Putamen (tissue), 1 donor: ENCODE measurements around the gene BCL7A.
A peak's percentile ranks its signal among the peaks of the same experiment; 100 is the strongest.
"Not testable (repeated sequence)": the region's sequence is repeated elsewhere in the genome, so short reads cannot be mapped to it uniquely, and the experiment has no call there.

ENCODE experiments used
- DNase-seq: peaks from one replicate; pipeline ENCODE4 v3.0.0-alpha.2; 2016; ENCODE audit warnings: low spot score

The BCL7A gene

DNA sequence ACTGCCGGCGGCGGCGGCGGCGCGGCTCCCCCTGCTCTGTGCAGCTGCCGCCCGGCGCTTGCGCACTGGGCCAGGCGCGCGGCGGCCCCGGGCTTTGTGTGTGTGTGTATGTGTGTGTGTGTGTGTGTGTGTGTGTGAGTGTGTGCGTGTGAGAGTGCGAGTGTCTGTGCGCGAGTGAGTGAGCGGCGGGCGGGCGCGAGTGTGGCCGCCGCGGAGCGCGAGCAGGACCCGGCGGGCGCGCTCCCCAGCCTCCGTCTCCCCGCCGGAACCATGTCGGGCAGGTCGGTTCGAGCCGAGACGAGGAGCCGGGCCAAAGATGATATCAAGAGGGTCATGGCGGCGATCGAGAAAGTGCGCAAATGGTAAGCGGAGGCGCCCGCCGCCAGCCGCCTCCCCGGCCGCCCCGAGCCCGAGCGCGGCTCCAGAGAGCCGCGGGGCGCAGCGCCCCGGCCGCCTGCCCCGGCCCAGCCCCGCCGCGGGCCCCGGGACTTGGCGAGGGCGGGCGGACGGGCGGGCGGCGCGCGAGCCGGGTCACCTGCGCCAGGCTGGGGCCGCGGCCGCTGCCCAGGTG, at the start of gene BCL7A:
Gene BCL7A (plus strand): TSS at position 63 of the 571 bp plus-strand sequence. CDS start 208 bp downstream, at position 271.
- DNase-seq, result peak; percentile 79

GRCh38 chr12:121974026-121974985, 47.4 kb upstream of the BCL7A start:
- DNase-seq, result no peak

GRCh38 chr12:121975021-121975420, 46.7 kb upstream of the BCL7A start:
- no peak for DNase-seq

DNA sequence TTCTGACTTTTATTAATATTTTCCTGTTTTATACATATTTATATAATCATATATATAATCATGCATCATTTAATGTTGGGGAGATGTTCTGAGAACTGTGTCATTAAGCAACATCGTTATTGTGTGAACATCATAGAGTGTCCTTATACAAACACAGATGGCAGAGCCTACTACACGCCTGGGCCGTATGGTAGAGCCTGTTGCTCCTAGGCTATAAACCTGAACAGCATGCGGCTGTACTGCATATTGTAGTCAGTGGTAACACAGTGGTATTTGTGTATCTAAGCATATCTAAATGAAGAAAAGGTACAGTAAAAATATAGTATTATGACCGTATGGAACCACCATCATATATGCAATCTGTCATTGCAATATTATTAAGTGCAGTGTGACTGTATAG, 44.7 kb upstream of the BCL7A start:
- no peak for DNase-seq

- DNase-seq, result no peak
Measured at GRCh38 chr12:121980191-121980891, 41.3 kb upstream of the BCL7A start.

DNA sequence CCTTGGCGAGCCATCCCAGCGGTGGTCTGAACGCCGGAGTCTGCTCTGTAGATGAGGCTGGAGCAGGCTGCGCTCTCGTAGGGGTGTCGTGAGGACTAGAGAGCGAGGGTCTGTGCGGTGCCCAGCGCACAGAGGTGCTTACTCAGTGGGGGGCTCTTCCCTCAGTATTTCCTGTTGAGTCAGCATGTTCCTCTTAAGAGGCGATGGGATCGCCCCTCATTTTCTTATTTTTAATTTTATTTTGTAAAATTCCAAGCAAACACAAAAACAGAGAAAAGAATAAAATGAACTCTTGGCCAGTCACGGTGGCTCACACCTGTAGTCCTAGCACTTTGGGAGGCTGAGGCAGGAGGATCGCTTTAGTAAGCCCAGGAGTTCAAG, 40.8 kb upstream of the BCL7A start:
- DNase-seq, result no peak

DNA sequence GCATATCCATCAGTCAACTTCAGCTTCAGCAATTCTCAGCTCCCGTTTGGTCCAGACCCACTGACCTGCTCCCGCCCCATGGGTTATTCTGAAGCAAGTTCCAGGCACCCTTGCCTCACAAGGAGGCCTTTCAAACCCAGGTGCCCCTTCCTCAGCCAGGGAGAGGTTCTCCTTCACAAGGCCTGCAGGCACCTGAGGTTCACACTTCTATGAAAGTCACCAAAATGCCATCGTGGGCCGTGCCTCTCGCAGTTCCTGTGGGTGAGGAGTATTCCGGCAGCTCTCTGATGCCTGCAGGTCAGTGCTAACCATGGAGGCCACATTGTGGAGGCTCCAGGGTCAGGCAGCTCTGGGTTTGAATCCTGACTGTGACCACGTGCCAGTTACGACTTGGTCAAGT, 40.2 kb upstream of the BCL7A start:
- DNase-seq, result no peak

DNA sequence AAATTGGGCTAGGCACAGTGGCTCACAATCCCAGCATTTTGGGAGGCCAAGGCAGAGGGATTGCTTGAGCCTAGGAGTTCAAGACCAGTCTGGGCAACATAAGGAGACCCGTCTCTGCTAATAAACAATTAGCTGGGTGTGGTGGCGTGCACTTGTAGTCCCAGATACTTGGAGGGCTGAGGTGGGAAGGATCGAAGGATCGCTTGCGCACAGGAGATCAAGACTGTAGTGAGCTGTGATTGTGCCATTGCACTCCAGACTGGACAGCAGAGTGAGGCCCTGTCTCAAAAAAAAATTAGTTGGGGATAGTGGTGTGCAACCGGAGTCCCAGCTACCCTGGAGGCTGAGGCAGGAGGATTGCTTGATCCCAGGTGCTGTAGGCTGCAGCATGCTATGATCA, 38.7 kb upstream of the BCL7A start:
- no peak for DNase-seq

GRCh38 chr12:121983536-121984210, 38.0 kb upstream of the BCL7A start:
- DNase-seq, result no peak

- no peak for DNase-seq
Measured at GRCh38 chr12:121986489-121987245, 35.0 kb upstream of the BCL7A start.

GRCh38 chr12:121988519-121988918, 33.2 kb upstream of the BCL7A start:
- DNase-seq, result not testable (repeated sequence)

GRCh38 chr12:121989276-121990113, 32.2 kb upstream of the BCL7A start:
- DNase-seq, result no peak

DNA sequence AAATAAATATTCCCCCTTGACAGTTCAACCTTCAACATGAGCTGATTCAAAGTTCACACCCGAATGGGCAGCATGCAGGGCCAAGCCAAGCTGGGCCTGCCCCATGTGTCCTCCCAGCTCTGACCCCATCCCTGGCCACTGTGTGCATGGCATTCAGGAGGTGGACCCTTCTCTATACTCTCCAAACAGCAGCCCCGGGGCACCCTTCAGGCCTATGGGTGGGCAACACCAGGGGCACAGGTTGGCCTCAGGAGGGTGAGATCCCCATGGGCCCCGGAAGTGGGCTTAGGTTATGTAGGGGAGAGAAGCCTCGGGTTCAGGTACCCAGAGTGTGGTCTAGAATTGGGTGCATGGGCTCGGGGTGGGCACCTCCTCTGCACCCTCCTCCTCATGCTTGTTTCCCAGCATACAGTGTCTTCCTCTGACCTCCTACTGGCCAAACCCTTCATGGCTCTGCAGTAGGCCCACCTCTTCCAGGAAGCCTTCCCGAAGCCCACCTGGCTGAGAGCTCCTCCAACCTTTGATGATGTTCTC, 31.5 kb upstream of the BCL7A start:
- no peak for DNase-seq

- DNase-seq, result no peak
Measured at GRCh38 chr12:121990692-121991603, 30.7 kb upstream of the BCL7A start.

DNA sequence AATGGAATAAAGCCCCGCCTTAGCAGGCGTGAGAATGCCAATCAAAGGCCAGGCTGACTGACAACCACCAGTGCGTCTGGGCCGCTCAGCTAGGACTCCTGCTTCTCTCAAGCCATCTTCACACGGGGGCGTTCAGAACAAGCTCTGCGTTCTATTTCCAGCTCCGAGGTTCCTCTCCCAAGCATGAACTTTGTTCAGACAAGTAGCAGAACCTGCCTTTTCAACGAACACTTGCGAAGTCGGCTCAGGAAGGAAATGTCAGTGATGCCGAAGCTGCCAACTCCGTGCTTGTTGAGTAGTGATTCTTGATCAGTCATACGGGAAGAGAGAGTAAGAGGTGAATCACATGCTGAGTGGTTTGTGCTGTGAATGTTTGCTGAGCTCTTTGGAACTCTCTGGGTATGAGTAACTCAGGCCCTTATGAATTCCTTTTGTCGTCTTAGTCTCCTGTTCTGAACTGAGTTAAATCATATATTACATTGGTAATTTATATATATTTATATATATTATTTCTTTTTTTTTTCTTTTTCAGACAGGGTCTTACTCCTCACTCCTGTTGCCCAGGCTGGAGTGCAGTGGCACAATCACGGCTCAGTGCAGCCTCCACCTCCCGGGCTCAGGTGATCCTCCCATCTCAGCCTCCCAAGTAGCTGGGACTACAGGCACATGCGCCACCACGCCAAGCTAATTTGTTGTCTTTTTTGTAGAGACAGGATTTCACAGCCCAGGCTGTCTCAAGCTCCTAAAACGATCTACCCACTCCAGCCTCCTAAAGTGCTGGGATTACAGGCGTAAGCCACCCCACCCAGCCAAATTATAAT, 29.4 kb upstream of the BCL7A start:
- peak; percentile 42 for DNase-seq

DNA sequence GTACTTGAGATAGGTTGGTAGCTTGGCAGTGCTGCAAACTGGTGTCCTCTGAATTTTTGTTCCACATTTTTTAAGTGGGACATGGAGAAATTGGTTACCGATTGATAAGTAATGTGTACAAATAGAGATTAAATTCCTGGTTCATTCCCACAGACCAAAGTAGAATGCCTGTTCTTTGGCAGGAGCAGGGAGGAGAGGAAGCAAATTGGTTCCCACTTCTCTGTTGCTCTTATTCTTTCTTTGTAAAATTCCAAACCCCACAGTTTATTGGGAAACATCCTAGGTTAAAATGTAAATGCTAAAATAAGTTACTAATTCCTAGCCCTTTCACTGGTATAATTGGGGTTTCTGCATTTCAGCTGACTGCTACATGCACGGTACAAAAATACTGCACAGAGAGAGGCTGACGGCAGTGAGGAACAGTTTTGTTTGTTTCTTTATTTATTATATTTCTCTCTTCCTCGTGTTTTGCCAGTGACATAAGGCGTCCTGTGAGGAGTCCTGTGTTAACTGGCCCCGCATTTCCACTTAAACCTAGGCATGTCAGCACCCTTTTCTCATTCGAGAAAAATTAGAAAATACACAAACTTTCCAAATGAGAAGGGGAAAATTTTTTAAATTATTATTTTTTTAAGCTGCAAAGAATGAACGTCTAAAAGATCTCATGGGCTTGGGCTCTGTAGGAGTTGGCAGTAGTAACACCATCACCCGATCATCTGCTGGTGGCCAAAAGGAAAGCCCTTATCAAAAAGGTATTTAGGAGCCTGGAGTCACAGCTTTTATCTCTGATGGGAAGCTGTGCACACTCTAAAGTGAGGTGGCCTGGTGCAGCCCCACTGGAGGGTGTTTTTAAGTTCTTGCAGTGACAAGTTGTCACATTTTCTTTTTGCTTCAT, 25.4 kb upstream of the BCL7A start:
- DNase-seq, result no peak

DNA sequence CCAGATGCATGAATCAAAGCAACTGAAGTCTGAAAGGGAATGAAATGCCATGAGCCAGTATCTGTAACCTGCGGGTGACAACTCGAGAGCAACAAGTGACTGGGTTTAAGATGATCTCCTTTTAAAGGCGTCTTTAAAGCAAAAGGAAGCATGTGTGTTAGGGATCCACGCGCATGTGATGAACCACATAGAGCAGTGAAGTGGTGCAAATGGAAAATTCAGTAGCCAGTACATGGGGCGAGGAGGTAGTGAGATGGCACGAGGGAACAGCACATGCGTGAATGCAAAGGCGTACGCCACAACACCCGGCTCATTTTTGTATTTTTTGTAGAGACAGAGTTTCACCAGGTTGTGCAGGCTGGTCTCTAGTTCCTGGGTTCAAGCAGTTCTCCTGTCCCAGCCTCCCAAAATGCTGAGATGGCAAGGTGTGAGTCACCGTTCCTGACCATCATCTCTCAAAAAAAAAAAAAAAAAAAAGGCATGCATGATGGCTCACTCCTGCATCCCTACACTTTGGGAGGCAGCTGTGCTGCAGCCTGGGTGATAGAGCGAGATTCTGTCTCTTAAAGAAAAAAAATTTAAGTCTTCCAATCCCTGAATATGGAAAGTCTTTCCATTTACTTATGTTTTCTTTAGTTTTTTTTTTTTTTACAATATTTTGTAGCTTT, 24.6 kb upstream of the BCL7A start:
- DNase-seq, result no peak
